GM18507 (cell line): ENCODE measurements around the gene MBTPS2.
"Not testable (repeated sequence)": the region's sequence is repeated elsewhere in the genome, so short reads cannot be mapped to it uniquely, and the experiment has no call there.

ENCODE experiments used
- DNase-seq: peaks from one replicate; pipeline ENCODE4 v3.0.0; 2011; ENCODE audit warnings: low read depth; ENCODE audit not compliant: insufficient read length; ENCODE audit errors: extremely low spot score
- FAIRE-seq: peaks from 2 replicates; lab custom pipeline; 2011; peaks lifted over from hg19 to GRCh38; lab: Jason Lieb, UNC

The MBTPS2 gene

GRCh38 chrX:21839334-21840192 lies at the start of gene MBTPS2:
Gene MBTPS2, plus strand, starts transcription at chrX:21839617. Its CDS starts 118 bp downstream, at chrX:21839735.
- FAIRE-seq (peak; percentile 85), DNase-seq (peak; percentile 18)

- peak; percentile 0 for DNase-seq
- FAIRE-seq, result peak; percentile 72
Observed at GRCh38 chrX:21798677-21799219, 40.7 kb upstream of the MBTPS2 start.

- no peak for DNase-seq
- FAIRE-seq, result peak; percentile 48
Observed at GRCh38 chrX:21799767-21800166, 39.6 kb upstream of the MBTPS2 start.

- FAIRE-seq, result no peak
- DNase-seq, result no peak
Observed at GRCh38 chrX:21800344-21800770, 39.1 kb upstream of the MBTPS2 start.

- FAIRE-seq (no peak), DNase-seq (no peak)
Observed at GRCh38 chrX:21802054-21802670, 37.3 kb upstream of the MBTPS2 start.

GRCh38 chrX:21802839-21803238 lies 36.6 kb upstream of the MBTPS2 start:
- FAIRE-seq (no peak), DNase-seq (no peak)

GRCh38 chrX:21806691-21807090 lies 32.7 kb upstream of the MBTPS2 start:
- DNase-seq, result no peak
- no peak for FAIRE-seq

- DNase-seq (no peak), FAIRE-seq (no peak)
Observed at GRCh38 chrX:21811832-21812231, 27.6 kb upstream of the MBTPS2 start.

GRCh38 chrX:21812628-21813027 lies 26.8 kb upstream of the MBTPS2 start:
- FAIRE-seq (no peak), DNase-seq (no peak)

GRCh38 chrX:21813612-21814368 lies 25.6 kb upstream of the MBTPS2 start:
- FAIRE-seq, result no peak
- no peak for DNase-seq

GRCh38 chrX:21816136-21816535 lies 23.3 kb upstream of the MBTPS2 start:
- FAIRE-seq (no peak), DNase-seq (no peak)

GRCh38 chrX:21820170-21820569 lies 19.2 kb upstream of the MBTPS2 start:
- FAIRE-seq, DNase-seq: not testable (repeated sequence)

- DNase-seq, result no peak
- FAIRE-seq, result no peak
Observed at GRCh38 chrX:21821875-21822274, 17.5 kb upstream of the MBTPS2 start.

GRCh38 chrX:21831496-21831895 lies 7.9 kb upstream of the MBTPS2 start:
- no peak for DNase-seq
- no peak for FAIRE-seq

GRCh38 chrX:21837056-21837455 lies 2.4 kb upstream of the MBTPS2 start:
- FAIRE-seq (no peak), DNase-seq (no peak)

- DNase-seq (no peak), FAIRE-seq (no peak)
Observed at GRCh38 chrX:21838937-21839333, 482 bp upstream of the MBTPS2 start.

GRCh38 chrX:21840193-21840545 lies 752 bp downstream of the MBTPS2 start:
- no peak for DNase-seq
- no peak for FAIRE-seq

GRCh38 chrX:21843179-21843578 lies 3.8 kb downstream of the MBTPS2 start:
- FAIRE-seq, result no peak
- DNase-seq, result no peak

- FAIRE-seq, result no peak
- DNase-seq, result no peak
Observed at GRCh38 chrX:21845096-21845495, 5.7 kb downstream of the MBTPS2 start.

GRCh38 chrX:21847342-21847741 lies 7.9 kb downstream of the MBTPS2 start:
- DNase-seq (no peak), FAIRE-seq (no peak)
